GM18870 (cell line): Measurements from ENCODE around the gene PDZD4.

Source experiments
- ATAC-seq: cut with Tn5 transposase; IDR thresholded peaks from one replicate; pipeline ENCODE4 v1.9.1; 2021; ENCODE audit warnings: moderate library complexity; ENCODE audit not compliant: unreplicated experiment

The PDZD4 gene, protein sequence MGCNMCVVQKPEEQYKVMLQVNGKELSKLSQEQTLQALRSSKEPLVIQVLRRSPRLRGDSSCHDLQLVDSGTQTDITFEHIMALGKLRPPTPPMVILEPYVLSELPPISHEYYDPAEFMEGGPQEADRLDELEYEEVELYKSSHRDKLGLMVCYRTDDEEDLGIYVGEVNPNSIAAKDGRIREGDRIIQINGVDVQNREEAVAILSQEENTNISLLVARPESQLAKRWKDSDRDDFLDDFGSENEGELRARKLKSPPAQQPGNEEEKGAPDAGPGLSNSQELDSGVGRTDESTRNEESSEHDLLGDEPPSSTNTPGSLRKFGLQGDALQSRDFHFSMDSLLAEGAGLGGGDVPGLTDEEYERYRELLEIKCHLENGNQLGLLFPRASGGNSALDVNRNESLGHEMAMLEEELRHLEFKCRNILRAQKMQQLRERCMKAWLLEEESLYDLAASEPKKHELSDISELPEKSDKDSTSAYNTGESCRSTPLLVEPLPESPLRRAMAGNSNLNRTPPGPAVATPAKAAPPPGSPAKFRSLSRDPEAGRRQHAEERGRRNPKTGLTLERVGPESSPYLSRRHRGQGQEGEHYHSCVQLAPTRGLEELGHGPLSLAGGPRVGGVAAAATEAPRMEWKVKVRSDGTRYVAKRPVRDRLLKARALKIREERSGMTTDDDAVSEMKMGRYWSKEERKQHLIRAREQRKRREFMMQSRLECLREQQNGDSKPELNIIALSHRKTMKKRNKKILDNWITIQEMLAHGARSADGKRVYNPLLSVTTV

DNA sequence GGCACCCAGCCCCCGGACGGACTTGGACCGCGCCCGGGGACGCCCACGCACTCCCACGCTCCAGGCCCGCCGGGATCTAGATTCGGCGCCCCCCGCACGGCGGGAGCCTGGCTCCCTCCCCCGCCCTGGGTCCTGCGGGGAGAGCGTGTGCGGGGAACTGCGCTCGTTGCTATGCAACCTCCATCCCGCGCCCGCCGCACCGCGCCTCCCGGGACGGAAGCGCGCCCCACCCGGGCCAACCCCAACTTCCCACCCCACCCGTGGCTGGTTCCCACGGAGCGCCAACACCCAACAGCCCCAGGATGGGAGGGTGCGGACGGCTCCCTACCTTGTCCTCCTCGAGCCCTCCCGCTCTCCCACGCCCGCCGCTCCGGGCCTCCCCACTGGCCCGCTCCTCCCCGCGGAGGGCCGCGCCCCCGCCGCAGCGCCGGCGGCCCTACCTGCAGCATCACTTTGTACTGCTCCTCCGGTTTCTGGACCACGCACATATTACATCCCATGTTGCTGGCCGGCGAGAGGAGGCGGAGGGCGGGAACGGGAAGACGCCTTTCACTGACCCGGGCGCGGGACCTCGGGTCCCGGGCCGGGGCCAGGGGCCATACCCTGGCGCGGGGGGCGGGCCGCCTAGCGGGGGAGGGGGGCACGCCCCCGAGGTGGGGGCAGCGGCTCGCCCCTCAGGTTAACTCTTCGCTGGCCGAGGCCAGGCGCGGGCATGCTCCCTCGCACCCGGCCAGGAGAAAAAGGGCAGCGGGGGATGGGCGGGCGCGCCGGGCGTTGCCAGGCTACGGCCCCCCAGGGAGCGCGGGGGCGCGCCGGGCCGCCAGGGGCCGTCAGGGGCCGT, at the start of gene PDZD4:
Gene PDZD4 (minus strand): TSS at position 746 of the 841 bp plus-strand sequence. CDS start 246 bp downstream, at position 500.
- no peak for ATAC-seq

DNA sequence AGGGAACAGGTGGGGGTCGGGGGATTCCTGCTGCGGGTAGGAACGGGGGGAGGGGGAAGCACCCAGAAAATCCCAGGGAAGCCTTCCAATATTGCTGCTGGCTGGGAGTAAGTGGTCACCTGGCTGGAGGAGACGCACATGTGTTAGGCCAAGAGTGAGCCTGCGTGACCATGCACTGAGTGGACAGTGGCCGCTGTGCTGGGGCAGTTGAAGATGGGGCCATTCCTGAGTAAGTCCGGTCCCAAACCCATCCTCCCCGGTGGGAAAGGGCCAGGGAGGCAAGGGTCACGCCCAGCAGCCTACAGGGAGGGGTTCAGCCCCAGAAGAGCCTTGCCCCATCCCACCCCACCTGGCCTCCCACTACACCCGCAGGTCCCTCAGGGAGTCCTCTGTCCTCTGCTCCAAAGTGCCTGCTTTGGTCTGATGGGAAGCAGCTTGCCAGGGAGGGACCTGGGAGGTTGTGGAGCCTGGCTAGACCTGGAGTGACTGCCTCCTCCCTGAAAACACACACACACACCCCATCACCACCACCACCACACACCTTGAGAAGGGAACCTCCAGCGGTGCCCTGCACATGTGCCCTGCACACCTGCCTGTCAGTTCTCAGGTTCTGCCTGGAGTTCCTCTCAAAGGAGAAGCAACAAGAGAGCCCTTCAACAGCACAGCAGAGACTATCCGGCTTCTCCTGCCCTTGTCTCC, 49.5 kb upstream of the PDZD4 start:
- ATAC-seq = no peak

DNA sequence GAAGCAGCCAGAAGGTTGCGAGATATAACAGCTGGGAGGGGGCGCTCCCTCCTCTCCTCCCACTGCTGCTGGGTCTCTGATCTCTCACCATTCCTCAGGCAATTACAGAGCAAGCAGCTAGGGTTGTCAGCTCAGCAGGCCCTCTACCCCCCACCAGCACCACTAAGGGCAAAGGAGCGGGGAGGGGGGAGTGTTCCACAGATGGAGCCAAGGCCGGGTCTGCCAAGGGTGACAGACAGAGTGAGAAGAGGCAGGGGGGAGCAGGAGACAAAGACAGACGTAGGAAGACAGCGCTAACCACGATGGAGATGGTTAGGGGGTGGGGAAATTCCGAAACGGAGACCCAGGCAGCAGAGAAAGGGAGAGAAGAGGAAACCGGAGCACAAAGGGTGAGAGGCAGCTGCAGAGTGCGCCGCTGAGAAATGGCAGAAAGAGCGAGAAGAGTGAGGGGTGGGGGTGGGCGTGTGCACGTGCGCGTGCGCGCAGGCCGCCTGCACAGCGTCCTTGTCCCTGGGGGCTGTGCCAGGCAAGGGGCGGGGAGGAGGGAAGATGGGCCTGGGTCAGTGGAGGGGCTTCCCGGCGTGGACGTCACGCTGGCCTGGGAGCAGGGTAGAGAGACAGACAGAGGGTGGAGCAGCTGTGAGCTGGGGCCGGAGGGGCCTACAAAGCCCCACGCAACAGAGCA, 48.8 kb upstream of the PDZD4 start:
- no peak for ATAC-seq

DNA sequence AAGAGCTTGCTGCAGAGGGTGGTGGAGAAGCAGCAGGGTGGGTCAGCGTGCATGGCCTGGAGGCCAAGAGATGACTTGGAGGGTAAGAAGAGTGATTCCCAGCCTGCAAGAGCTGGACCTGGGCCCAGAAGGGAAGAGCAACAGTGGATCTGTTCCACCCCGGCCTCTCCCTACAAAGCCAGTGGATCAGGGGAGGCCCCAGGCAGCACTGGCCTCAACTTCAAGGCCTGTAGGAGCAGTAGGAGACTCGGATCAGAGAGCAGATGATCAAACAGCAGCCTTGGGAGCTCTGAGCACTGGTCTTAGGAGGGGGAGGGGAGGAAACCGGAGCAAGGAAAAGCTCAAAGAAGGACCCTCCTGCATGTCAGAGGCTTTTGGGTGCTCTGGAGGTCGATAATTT, 48.0 kb upstream of the PDZD4 start:
- no peak for ATAC-seq

DNA sequence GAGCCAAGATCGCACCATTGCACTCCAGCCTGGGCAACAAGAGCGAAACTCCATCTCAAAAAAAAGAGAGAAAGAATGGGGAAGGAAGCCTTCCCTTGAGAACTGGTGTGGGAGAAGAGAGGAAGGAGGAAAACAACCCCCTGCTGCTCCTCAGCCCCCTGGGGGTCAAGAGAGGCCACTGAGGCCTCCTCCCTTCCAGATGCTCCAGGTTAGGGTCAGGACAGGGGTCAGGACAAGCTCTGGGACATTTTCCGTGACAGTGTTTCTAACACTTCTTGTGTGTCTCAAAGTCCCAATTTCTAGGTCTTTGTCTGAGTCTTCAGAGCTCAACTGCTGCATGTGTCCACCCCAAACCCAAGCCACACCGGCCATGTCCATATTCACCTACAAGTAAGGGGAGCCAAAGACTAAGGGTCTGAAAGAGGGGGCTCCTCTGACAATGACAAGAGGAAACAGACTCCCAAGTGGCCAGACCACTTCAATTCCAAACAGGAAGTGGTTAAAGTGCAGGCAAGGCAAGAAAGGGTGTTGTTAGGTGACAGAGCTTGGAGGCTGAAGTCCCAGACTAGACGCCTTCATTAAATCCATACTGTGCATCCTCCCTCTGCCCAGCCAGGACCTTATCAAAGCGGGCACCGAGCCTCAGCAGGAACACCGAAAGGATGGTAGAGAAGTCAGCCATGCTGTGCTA, 47.4 kb upstream of the PDZD4 start:
- ATAC-seq = no peak

DNA sequence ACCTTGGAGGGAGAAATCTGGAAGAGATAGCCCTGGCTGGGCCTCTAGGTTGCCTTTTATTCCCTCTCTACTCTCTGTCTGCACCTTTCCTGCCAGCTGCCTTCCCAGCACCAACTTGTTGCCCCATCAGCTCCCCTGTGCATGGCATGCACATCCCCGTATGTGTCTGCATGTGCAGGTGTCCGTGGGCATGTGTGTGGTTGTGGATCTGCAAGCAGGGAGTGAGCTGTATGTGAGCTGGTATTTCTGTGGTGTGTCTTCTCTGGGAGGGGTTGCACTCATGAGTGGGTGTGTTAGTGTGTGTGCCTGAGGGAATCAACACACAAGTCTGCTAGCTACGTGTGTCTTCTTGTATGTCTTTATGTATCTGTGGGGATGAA, 45.8 kb upstream of the PDZD4 start:
- ATAC-seq = no peak

DNA sequence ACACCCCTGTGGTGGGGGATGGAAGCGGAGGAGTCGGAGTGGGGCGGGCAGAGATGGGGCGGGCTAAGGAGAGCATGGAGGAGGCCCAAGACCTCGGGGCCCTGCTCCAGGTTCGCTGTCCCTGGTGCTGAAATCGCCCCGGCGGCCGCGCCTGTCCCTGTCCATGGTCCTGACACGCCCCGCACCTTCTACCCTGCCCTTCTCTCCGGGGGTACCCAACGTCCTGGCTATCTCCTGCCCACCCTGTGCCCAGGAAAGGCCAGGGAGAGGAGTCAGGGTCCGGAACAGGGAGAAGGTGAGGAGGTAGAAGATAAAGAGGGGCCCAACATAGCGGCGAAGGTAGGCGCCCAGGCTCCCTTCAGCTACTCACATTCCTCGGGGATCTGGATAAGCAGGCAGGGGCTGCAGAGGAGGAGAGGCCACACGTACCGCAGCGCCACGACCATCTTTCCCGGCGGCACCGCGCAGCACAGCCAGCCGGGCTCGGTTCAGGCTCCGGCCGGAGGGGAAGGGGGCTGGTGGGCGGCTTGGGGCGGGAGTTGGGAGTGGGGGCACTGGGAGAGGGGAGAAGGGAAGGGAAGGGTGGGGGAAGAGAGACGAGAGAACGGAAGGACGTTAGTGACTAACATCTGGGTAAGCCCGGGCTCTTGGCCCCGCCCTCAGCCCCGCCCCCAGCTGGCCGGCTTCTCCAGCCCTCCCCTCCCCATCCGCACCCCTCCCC, 45.2 kb upstream of the PDZD4 start:
- no peak for ATAC-seq

DNA sequence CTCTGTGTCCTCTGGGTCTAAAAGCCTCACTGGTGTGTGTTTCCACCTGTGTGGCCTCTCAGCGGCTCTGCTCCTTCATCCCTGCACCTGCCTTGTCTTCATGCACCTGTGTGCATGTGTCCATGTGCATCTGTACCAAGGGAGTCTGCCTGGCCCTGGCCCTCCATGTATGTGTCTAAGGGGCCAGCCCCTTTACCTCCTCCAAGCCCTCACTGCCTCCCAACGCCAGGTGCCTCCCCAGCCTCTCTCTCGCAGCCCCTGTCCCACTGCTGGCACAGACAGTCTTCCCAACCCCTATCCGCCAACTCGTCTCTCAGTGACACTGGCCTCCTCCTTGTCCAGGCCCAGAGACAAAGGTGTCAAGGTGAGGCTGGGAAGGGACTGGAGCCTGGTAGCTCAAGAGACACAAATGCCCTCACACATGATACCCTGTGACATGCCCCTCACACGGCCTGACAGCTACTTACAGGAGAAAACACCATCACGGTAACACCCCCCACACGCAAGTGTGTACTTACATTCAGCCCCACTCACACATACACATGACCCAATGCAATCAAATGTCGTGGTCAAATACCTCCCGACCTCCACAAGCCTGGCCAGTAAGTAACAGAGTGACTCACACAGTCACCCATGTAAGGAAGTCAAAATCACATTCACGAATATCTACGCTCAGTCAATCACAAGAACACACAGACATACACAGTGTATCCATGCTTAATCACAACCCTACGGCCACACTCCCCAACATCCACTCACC, 44.2 kb upstream of the PDZD4 start:
- ATAC-seq = no peak

DNA sequence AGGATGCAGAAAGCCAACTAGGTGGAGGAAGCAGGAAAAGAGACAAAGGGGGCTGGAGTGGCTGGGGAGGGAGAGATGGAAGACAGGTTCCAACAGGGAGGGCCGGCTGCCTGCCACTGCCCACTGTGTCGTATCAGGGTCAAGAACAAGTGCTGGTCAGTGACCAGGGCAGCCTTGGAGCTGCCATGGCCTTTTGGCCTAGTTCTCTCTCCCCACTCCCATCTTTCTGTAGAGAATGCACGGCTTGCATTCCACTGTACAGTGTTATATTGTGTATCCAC, 43.7 kb upstream of the PDZD4 start:
- ATAC-seq = no peak

DNA sequence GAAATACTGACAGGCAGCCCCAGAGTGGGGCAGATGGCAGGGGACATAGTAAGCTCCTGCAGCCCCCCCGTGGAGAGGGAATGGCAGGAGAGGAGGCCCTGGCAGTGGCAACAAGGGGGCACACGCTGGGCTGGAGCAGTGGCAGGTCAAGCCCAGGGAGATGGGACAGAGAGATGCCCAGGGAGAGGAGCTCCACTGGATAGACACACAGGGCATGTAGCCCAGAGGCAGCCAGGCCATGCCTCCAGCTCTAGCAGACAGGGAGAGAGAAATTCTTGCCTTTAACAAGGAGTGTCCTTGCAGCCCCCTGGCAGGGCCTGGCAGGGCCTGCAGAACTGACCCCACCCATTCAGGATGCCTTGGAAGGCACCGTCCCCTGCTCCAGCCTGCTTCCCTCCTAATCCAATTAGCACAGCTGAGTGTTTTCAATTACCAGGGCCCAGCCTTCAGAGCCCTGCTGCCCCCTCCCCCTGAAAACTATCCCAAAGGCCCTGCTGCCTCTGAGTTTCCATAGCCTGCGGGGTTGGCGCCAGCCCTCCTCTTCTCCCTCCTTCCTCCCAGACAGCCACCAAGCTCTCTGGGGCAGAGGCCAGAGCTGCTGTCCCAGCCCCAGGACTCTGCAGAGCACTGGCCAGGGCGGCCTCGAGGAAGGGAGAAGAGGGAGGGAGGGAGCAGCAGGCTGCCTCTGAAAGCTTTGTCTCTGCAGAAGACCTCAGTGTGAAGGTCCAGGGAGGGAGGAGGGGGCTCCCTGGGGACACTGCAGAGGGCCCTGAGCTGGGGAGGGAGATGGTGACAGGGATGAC, 43.1 kb upstream of the PDZD4 start:
- no peak for ATAC-seq

DNA sequence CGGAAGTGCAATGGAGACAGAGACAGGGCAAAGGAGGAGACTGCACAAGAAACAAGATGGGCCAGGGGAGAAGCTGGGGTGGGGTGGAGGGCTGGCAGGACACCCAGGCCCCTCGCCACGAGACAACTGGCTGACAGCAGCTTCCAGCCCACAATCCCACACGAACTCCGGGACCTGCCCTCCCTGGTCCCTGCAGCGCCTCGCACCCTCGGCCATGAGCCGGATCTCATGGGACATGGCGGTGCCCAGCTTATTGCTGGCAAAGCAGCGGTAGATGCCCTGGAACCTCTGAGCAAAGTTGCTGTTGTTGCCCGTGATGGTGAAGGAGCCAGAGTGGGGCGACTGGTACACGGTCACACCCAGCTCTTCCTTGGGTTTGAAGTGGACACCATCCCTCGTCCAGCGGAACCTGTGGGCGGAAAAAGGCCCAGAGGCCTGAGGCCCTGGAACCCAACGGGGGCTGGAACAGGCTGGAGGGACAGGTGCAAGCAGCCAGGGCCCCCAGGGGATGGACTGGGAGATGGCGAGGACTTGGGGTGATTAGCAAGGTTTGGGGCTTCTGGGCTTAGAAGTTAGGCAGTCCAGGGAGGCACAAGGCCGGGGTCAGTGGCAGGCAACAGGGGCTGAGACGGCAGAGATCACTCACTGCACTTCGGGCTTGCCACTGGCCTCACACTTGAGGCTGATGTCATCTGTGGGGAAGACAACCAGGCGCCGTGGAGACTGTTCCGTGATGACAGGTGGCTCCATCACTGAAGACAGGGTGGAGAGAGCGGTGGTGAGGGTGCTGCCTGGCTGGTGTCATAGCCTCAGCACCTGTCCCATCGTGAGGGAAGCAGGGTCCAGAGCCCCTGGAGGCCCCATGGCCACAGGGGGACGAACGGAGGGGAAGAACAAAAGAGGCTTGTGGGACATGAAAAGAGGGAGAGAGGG, 41.9 kb upstream of the PDZD4 start:
- ATAC-seq = no peak

DNA sequence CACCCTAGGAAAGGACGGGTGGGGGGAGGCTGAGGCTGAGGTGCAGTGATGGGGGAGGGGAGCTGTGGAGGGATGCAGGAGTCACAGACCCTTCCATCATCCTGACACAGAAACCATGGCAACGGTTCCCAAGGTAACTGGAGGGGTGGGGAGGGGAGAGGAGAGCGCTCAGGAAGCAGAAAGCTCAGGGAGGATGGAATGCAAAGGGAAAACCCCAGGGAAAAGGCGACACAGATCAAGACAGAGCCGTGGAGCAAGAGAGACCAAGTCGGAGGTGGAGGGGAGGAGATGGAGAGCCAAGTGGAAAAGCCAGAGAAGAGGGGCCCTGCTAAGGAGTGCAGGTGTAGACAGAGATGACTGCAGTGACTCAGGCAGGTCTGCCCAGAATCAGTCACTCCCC, 41.1 kb upstream of the PDZD4 start:
- no peak for ATAC-seq

DNA sequence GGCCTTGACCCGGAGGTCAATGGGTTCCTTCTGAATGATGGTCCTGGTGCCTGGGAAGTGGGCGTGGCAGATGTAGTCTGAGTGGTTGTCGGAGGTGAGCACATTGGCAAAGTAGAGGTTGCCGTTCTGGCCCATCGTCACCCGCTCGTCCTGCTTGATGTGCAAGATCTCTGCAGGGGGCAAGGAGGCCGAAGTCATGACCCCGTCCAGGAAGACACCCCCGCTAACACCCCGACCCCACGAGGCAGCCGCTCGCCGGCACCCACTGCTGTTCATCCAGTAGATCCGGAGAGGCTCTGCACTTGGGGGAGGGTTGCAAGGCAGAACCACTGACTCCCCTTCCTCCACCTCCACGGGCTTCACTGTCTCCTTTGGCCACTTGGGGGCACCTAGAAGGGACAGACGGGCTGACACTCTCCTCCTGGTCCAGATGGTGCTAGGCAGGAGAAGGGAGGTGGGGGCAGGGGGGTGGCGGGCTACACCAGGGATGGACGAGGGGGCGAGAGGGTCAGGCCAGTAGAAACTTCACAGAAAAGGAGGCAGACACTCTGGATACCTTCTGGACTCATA, 40.5 kb upstream of the PDZD4 start:
- ATAC-seq = no peak

DNA sequence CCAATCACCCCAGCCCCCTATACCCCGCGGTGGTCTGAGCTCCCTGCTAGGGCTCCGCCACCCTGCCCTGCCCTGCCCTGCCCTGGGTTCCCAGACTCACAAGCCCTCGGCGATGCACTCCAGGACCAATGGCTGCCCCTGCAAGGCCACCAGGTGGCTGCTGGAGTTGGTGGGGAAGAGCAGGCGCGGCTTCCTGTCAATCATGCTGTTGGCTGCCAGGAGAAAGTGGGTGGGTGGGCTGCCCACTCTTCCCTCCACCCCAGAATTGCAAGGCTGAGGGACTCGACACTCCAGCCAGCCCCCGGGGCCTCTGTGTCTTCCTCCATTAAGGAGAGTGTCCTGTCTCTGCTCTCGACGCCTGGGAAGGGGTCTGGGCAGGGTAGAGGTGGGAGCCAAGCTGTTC, 39.9 kb upstream of the PDZD4 start:
- ATAC-seq = no peak

DNA sequence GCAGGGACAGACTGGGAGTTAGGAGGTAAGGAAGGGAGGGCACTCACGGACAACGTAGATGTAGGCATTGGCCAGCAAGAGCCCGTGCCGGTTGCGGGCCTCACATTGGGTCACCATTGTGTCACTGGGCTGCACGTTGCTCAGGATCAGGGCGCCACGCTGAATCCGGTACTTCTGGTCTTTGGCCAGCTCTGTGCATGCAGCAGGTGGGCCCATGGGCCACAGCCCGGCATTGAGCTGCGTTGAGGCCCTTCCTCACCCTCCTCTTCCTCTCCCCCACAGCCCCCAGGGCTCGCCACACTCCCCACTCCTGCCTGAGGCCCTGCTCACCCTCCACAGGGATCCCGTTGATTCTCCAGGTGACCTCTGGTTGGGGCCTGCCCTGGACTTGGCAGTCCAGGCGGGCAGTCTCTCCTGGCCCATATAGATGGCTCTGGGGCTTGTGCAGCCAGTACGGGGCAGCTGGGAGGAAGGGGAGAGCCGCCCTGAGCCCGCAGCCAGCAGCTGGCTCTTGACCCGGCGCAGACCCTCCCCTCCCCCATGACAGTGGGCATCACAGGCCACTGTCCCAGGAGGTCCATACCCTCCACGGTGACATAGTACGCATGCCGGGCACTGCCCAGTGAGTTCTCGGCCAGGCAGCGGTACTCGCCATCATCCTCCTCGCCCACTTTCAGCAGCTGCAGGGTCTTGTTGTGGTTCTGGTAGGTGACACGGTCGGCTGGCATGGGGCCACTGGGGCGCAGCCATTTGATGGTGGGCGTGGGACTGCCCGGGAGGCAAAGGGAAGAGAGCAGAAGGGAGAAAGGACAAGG, 39.3 kb upstream of the PDZD4 start:
- ATAC-seq = no peak
